HG03442 (cell line): ENCODE measurements around the gene KDM8.

Experiments
- ATAC-seq: cut with Tn5 transposase; IDR thresholded peaks from one replicate; pipeline ENCODE4 v1.9.1; 2021; ENCODE audit warnings: mild to moderate bottlenecking, moderate library complexity; ENCODE audit not compliant: unreplicated experiment

The KDM8 gene

GRCh38 chr16:27214084-27214961 is 11.0 kb downstream of the KDM8 start:
- ATAC-seq, result no peak

GRCh38 chr16:27215660-27216059 is 12.3 kb downstream of the KDM8 start:
- no peak for ATAC-seq

GRCh38 chr16:27216297-27216885 is 13.1 kb downstream of the KDM8 start:
- ATAC-seq, result no peak

- no peak for ATAC-seq
Observed at GRCh38 chr16:27217256-27217655, 13.9 kb downstream of the KDM8 start.

GRCh38 chr16:27218756-27219155 is 15.4 kb downstream of the KDM8 start:
- ATAC-seq, result no peak

GRCh38 chr16:27219161-27219560 is 15.8 kb downstream of the KDM8 start:
- ATAC-seq, result no peak

GRCh38 chr16:27220120-27220519 is 16.8 kb downstream of the KDM8 start:
- ATAC-seq, result no peak

GRCh38 chr16:27220527-27220926 is 17.2 kb downstream of the KDM8 start:
- no peak for ATAC-seq

- ATAC-seq, result no peak
Observed at GRCh38 chr16:27220991-27221390, 17.7 kb downstream of the KDM8 start.

GRCh38 chr16:27221576-27222248 is 18.4 kb downstream of the KDM8 start:
- no peak for ATAC-seq

- no peak for ATAC-seq
Observed at GRCh38 chr16:27222249-27223225, 19.2 kb downstream of the KDM8 start.

GRCh38 chr16:27223226-27223610 is 19.9 kb downstream of the KDM8 start:
- no peak for ATAC-seq

- no peak for ATAC-seq
Observed at GRCh38 chr16:27223701-27224100, 20.4 kb downstream of the KDM8 start.

GRCh38 chr16:27224271-27224737 is 21.0 kb downstream of the KDM8 start:
- no peak for ATAC-seq

GRCh38 chr16:27224741-27225300 is 21.5 kb downstream of the KDM8 start:
- no peak for ATAC-seq

- no peak for ATAC-seq
Observed at GRCh38 chr16:27225536-27226360, 22.4 kb downstream of the KDM8 start.

- no peak for ATAC-seq
Observed at GRCh38 chr16:27226476-27226875, 23.1 kb downstream of the KDM8 start.

GRCh38 chr16:27226976-27227705 is 23.8 kb downstream of the KDM8 start:
- ATAC-seq, result no peak

- no peak for ATAC-seq
Observed at GRCh38 chr16:27228045-27228444, 24.7 kb downstream of the KDM8 start.
